C4-2B (cell line): ENCODE results near the gene LYST.

Experiments used
- CTCF ChIP-seq: fragments of 450-650 bp; conservative IDR thresholded peaks from 2 replicates; pipeline ENCODE4 v1.5.1; 2017; ENCODE audit warnings: mild to moderate bottlenecking
- ZFX ChIP-seq: fragments of 450-650 bp; IDR thresholded peaks from 2 replicates; pipeline ENCODE4 v1.6.1; 2017

- TF ChIP-seq CTCF (no peak), ZFX (no peak)
Measured at GRCh38 chr1:235855811-235856429, 10.8 kb downstream of the LYST start.
